NK-92 treated with Interleukin-12 subunit alpha and Interleukin-12 subunit beta, amount 100 ng/mL, for 24 hours (cell line): Measurements from ENCODE around the gene CSMD2.
"Not testable (repeated sequence)": the region's sequence is repeated elsewhere in the genome, so short reads cannot be mapped to it uniquely, and the experiment has no call there.

Source experiments
- DNase-seq: peaks from one replicate; lab custom pipeline; 2025; lab: John Stamatoyannopoulos, UW

The CSMD2 gene

DNA sequence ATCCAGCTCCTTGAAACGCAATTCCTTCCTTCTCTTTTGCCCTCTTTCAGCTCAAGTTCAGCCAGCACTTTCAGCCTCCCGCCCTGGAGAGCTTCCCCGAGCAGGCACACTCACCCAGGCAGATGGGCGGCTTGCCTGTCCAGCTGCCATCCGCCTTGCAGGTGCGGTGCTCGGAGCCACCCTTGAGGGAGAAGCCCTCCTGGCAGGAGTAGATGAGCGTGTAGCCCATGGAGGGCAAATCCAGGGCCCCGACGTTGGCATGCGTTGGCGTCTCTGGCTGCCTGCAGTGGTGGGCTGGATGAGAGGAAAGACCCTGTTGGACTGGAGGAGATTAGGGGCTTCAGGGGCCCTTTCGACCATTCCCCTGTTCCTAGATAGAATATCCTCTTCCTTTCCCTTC, 632.1 kb downstream of the CSMD2 start:
- DNase-seq = no peak

DNA sequence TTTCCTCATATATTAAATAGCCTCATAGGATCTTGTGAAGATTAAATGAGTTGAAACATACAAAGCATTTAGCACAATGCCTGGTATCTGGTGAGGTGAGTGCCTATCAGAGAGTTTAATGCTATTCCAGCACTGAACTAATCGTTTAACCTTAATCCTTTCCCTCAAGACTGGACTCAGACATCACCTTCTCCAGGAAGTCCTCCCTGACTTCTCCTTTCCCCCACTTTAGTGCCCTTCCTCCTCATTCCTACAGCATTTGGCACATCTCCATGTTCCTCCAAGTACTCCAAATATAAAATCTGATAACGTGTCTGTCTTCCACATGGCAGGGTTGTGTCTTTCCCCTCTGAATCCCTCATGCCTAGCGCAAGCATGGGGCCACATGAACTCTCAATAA, 632.8 kb downstream of the CSMD2 start:
- no peak for DNase-seq

DNA sequence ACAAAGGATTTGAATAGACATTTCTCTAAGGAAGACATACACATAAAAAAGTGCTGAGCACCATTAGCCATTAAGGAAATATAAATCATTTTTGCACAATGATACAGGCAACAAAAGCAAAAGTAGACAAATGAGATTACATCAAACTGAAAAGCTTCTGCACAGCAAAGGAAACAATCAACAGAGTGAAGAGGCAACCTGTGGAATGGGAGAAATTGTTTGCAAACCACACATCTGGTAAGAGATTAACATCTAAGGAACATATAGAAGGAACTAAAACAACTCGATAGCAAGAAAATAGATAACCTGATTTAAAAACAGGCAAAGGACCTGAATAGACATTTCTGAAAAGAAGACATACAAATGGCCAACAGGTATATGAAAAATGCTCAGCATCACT, 635.1 kb downstream of the CSMD2 start:
- no peak for DNase-seq

DNA sequence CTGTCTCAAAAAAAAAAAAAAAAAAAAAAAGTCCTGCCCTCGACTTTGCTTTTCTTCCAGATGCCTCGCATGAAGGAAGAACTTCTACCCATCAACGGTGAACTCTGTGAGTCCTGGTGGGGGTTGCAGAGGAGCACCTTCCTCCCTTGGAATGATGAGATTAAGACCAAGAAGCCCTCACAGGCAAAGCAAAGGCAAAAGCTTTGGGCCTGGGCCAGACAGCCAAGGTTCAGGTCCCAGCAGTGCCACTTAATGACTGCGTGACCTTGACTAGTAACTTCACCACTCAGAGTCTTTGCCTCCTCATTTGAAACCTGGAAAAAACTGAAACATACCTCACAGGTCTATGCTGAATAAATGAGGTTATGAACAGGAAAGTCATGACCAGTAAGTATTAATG, 637.1 kb downstream of the CSMD2 start:
- no peak for DNase-seq

DNA sequence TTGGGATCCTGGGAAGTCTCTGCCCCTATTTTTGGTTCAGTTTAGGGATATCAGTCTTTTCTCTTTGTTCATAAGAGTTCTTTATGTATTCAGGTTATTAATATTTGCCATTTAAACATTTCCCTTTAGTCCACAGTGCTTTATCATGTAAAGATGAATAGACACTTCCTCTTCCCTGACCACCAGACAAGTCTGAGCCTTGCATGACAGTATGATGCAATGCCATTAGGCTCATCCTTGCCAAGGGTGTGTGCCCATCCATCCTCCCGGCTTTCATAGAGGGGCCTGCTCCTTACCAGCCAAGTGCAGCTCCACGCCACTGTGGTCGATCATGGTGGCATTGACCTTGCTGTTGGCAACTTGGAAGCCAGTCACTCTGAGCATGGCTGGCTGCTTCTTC, 640.4 kb downstream of the CSMD2 start:
- no peak for DNase-seq

DNA sequence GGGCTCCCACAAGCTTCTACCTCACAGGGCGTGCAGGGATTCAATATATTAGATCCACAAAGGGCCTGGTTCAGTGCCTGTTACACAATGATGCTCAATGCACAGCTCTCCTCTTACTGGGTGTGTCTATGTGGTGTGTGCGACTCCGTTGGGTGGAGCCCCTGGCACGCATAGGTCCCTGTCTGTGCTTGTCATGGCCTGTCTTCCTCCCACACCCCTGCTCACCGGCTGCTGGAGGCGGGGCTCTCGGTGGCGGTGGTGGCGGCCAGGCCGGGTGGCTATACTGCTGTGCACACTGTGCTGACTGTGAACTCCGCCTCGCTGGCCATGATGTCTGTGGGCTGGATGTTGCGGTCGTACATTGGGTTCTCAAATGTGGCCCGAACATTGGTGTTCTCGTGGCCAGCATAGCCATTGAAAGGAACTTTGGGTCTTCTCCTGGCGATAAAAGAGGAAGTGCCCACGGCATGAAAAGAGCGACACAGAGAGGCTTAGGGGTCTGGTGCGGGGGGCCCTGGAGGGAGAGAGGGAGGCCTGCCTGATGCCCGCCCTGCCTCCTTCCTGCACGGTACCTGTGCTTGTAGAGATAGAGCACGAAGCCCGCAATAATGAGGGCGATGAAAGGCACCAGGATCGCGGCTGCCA, 645.7 kb downstream of the CSMD2 start:
- no peak for DNase-seq

DNA sequence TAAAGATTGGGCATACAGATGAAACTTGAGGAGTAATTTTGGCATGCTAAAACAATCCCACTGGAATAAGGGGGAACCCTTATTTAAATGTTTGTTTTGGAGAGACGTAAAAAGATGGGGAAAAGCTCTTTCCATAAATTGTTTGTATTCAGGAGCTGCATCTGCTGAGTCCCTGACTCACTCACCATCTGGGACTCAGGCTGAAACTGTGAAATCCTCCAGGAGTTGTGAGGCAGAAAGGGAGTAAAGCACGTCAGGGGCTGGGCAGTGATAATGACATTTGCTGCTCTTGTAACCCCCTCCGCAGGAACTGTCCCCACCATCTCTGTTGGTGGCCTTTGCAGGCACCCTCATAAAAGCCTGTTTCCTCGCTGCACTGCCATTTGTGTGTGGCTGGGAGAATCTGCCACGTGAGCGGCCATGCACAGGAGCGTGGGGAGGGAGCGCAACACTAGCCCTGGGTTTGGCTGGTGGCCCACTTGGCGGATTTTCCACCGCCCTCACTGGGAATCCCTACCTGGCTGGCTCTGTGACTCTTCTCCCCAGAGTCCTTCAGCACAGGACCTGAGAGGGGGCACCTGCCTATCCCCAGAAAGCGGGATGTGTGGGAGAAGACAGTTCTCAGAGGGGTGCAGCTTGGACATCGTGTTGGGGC, 647.3 kb downstream of the CSMD2 start:
- DNase-seq = no peak

DNA sequence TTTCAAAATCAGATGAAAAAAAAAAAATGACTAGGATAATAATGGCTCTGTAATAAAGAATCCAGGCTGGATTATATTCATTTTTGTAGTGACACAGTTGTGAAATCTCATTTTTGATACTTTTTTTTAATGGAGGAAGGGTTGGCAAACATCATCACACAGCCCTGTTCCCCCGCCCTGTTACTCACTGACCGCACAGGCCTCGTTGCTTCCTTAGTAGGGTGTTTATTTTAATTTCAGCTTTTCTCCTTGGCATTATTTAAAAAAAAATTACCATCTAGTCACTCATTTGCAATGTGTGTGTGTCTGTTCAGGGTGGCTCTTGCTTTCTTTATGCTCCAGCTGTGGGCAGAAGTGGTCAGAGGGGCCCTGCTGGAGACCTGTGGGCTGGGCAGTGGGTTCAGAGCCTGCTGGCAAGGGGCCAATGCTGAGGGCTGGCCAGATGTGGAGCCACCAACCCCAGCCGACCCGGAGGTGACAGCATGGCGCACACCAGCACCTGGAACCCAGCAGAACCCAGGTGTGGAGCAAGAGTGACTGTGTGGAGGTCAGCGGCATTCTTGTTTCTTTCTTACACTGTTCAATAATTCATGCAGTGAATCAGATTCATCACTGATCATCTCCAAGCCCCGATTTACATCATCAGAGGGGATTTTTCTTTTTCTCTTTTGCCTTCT, 648.0 kb downstream of the CSMD2 start:
- no peak for DNase-seq

DNA sequence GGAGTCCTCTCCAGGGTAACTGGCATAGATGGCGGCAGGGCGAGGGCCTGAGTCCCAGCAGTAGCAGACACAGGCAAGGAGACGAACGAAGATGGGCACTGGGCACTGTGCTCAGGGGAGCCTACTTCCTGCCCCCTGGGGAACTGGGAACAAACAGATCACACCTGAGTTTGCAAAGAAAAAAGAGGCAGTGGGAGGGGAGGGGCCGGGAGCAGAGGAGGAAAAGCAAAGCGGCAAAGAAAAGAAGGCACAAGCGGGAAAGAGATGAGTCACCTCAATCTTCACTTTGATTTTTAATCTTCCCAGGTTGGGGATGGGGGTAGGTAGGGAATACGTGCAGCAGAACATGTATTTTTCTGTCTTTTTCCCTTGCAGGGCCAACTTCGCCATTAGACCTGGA, 648.6 kb downstream of the CSMD2 start:
- no peak for DNase-seq

DNA sequence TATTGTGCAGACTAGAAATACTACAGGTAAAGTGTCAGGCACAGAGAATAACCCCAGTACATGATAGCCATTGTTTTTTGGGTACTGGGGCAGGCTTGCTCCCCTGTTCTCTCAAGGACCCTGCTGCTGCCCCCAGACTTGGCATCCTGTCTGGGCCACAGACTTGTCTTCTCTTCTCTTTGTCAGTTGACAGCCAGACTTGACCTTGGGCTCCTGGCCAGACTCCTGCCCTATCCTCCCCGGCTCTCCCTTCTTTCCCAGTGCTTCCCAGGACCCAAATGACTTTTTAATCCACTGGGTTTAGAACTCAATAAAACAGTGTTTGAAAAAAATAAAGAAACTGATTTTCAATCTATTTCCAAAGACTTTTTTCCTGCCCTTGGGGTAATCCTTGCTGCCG, 649.4 kb downstream of the CSMD2 start:
- DNase-seq = no peak

DNA sequence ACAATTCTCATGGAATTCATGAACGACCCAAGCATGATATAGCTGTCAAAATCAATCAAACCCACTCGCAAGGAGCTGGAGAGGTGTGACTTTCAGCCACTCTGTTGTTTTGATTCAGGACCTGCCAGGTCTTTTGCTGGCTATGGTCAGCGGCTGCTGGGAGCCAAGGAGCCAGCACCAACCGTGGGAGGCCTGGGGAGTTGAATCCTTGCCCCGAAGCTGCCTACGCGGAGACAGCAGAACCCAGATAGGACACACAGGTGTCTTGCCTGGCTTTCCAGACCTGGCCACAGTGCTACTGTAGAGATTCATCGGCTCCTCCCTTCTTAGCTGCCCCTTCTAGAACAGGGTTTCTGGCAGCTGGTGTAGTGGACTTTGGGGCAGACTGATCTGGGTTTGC, 649.9 kb downstream of the CSMD2 start:
- DNase-seq = no peak

DNA sequence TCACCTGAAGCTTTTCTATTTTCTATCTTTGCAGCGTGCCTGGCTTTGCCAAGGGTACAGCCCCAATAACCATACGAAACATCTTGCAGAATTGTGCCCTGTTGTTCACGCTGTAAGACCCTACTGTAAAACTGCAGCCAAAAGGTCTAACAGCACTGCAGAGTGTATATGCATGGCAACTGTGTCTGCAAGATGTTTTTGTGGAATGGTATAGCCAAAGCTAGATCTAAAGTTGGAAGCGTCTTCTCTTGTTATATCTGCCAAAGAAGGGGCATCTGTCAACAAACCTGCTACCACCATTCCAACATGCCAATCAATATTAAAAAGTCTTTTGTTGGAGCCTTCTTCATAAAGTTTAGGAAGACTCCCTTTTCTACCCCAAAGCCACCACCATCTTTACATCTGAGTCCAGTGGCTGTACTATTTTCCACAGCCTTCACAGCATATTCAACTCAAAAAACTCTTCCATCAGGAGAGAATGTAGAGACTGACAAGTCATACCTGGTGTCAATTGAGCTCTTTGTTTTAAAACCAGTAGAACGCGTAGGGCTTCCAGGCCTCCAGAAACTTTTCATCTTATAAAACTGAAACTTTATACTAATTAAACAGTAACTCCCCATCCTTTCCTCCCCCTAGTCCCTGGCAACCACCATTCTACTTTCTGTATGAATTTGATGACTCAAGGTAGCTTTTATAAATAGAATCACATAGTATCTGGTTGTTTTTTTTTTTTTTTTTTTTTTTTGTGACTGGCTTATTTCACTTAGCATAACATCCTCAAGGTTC, 652.6 kb downstream of the CSMD2 start:
- no peak for DNase-seq

DNA sequence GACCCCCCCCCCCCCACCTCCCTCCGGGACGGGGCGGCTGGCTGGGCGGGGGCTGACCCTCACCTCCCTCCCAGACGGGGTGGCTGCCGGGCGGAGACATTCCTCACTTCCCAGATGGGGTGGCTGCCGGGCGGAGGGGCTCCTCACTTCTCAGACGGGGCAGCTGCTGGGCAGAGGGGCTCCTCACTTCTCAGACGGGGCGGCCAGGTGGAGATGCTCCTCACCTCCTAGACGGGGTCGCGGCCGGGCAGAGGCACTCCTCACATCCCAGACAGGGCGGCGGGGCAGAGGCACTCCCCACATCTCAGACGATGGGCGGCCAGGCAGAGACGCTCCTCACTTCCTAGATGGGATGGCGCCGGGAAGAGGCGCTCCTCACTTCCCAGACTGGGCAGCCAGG, 655.8 kb downstream of the CSMD2 start:
- DNase-seq = not testable (repeated sequence)

DNA sequence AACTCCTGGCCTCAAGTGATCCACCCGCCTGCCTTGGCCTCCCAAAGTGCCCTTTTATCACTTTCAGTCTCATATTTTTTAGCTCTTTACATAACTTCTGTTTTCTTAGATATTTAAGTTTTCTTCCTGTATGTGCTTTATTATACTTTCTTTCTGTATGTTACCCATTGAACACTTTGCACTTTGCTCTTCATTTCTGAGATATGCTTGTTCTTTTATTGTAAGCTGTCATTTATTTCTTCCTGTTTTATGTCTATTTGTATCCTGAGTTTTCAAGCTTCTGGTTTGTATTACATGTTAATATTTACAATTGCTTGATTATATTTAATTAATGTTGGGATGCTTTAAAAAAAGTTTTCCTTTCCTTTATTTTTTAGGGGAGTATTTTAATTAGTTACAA, 656.9 kb downstream of the CSMD2 start:
- no peak for DNase-seq

DNA sequence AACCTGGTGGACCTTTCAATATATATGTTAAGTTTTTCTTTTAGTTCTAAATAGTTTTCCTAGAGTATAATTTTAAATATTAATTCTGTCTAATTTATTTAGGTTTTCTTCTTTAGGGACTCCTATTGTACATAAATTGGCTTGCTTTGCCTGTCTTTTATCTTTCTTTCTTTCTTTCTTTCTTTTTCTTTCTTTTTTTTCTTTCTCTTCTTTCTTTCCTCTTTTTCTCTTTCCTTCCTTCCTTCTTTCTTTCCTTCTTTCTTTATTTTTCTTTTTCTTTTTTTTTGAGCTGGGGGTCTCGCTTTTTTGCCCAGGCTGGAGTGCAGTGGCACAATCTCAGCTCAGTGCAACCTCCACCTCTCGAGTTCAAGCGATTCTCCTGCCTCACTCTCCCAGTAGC, 657.4 kb downstream of the CSMD2 start:
- DNase-seq = no peak

DNA sequence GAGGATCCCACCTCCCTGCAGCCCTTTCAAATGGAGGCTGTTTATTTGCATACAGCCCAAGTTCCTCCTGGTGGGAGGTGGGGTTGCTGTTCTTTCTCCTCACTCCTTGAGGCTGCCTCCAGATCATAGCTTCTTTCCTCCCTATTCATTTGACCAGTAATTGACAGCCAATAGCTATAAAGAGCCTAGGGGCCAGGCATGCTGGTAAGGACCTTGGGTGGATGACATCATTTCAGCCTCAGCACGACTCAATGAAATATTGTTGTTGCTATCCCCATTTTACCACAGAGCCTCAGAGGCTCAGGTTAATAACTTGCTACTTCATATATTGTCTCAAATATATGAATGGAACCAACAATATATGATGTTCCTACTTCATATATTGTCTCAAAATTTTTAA, 661.5 kb downstream of the CSMD2 start:
- DNase-seq = no peak

DNA sequence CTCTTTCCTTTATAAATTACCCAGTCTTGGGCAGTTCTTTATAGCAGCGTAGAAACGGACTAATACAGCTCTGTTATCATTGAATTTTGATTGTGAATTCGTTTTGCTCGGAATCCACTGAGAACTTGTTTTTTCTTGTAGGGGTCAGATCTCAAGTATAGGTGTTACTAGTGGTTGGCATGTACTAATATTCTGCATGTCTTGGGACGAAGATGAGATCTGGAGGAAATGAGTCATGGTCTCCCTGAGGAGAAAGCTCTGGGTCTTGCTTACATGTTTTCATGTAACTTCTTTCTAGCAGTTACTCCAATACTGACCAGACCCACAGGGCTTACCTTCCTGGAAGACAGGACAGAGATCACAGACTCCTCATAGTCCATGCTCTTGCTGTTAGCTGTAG, 662.3 kb downstream of the CSMD2 start:
- no peak for DNase-seq

DNA sequence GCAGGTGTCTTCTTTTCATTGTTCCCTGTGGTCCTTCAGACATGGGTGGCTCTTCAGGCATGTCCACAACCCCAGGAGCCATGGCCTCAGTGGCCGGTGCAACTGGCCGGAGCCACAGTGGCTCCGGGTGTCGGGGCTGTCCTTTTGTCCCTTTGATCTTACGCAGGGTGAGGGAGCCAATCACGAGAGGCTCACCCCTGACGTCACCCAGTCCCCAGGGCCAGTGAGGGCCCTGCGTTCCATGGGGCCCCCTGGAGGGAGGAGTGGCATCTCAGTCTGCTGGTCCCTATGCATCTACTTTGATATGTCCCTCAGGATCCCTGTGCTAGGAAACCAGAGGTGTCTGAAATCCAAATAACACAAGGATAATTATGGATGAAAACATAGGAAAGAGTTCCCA, 663.3 kb downstream of the CSMD2 start:
- no peak for DNase-seq

DNA sequence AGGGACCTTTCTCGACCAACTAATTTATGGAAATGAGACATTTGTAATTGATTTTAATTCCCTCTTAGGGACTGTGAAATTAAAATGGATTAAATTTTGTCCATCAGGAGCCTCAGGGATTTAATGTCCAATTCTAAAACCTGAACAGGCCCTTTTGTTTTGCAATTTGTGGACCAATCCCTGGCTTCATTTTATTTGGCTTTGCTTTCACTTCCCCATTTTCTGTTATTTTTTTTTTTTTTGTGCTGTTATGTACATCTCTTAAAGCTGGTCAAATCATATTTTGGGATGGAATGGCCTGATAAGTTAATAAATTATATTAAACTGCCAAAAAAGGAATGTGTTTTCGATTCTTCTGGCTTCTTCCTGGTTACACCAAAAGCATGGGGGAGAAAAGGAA, 663.7 kb downstream of the CSMD2 start:
- DNase-seq = no peak

DNA sequence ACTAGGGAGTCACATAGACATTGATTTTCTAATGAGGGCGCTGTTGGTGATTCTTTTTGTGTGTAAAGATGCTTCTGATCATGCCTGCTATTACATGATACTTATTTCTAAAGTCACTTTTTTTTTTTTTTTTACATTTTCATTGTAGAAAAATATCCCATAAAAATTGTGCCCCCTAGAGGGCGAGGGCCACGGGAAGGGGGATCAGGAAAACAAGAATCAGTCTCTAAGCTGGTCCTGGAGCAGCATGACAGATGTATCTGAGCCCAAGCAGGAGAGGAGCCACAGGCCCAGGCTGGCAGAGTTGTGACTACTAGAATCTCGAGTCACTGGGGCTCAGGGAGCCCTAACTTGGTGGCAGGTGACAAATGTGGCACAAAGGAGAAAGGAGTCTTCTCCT, 664.5 kb downstream of the CSMD2 start:
- DNase-seq = no peak

DNA sequence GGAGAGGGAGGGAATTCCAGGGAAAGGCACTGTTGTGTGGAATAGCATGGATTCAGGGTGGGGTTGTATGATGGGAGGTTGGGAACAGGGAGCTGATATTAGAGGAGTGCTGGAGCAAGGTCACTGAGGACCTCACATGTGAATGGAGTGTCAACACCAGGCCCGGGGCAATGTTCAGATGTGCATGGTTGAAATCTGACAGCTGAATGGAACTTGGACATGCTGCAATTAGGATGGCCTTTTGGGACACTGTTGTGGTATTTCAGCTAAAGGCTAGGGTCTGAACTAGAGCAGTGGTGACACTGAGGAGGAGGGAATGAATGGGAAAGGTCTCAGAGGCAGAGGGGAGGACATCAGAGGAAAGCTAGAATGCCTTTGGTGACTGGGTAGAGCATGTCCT, 667.6 kb downstream of the CSMD2 start:
- DNase-seq = no peak

DNA sequence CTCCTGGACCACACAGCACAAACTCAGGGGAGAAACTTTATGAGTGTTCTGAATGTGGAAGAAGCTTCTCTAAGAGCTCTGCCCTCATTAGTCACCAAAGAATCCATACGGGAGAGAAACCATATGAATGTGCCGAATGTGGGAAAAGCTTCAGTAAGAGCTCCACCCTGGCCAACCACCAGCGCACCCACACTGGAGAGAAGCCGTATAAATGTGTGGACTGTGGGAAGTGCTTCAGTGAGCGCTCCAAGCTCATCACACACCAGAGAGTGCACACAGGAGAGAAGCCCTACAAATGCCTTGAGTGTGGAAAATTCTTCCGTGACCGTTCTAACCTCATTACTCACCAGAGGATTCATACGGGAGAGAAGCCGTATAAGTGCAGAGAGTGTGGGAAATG, 670.1 kb downstream of the CSMD2 start:
- DNase-seq = no peak

DNA sequence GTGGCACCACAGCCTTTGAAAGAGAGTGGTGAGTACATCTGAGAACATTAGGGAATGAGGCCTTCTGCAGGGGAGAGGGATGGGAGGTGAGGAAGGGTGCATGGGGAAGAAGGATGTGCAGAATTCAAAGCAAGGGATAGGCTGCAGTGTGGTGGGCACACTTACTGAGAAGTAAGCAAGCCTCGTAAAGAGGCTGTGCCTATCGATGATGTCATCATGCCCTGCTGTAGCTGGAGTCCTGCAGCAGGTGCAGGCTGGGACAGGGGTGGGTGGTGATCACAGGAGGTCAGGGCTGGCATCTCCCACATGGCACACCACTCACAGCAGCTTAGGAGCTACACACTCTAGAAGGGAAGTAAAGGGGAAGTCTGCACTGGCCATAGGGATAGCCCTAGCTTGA, 676.4 kb downstream of the CSMD2 start:
- no peak for DNase-seq
